GM21367 (cell line): ENCODE data around the gene NRROS.

Experiments used
- ATAC-seq: cut with Tn5 transposase; IDR thresholded peaks from one replicate; pipeline ENCODE4 v1.9.1; 2021; ENCODE audit not compliant: unreplicated experiment

Gene NRROS

DNA sequence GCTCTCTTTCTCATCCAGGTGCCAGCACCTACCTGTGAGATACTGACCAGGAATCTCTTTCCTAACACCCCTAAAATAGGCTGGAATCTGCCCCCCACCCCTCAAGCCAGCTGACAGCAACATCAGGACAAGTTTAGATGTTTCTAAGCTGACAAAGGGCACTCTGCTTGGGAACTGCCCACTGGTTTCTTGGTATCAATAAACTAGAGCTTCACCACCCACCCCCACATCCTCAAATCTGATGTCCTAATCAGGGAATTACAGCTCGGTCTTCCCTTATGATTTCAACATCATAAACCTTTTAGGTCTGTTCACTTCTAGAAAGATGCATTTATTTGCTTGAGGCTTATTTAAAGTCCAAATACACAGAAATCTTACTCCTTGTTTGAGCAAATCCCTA, 37.9 kb downstream of the NRROS start:
- ATAC-seq, result no peak

DNA sequence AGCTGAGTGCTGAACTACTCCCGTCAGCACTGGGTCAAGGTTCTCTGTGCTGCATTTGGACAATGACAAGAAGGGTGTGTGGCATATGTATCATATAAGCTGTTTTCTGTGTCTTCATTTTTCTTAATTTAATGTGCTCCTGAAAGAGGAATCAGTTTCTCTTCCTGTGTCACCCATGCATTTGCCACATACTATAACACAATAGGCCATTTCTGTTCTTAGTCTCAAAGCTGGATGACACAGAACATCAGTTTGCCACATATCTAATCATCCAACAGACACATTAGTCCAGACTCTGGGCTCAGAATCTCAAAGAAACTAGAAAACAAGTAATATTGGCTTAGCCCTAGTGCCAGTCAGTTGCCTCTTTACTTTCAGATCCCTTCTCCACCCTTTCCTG, 38.4 kb downstream of the NRROS start:
- ATAC-seq, result no peak

DNA sequence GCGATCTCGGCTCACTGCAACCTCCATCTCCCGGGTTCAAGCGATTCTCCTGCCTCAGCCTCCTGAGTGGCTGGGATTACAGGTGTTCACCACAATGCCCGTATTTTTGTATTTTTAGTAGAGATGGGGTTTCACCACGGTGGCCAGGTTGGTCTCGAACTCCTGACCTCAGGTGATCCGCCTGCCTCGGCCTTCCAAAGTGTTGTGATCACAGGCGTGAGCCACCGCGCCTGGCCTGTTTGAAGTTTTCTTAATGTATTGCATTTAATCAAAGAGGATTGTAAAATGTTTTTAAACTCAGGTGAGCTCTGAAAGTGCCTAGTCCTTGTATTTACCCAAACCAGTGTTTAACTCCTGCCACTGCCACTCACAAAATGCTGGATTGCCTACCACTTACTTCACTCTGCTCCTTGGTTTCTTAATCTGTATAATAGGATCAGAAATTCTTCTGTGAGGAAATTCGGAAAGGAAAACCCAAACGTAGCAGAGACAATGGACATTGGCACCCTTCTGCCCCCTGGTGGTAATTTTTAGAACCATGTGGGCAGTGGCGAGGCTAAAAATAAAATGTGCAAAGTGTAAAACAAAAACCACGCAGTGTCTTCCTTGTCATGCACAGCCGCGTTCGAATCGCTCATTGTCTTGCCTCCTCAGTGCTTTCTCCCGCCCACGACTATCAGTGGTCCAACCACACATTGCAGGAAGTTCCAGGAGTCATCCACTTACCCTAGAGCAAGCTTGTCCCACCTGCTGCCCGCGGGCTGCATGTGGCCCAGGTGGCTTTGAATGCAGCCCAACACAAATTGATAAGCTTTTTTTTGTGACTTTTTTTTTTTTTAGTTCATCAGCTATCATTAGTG, 45.3 kb downstream of the NRROS start:
- ATAC-seq, result peak; percentile 94

DNA sequence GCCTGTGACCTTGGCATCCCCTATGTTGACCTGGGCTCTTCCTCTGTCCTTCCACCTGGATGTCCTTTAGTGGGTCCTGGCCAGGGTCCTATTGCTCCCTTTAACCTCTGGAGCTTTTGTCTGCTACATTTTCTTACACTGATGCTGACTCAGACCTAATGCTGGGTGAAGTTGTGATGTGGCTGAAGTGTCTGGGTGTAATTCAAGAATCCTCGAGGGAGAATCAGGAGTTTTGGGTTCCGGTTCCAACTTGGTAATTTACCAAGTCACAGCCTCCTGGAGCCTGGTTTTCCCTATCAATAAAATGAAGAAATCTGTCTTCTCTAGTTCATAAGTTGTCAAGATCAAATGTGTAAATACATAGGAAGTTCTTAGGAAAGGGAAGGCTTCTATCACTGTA, 46.9 kb downstream of the NRROS start:
- ATAC-seq, result no peak

DNA sequence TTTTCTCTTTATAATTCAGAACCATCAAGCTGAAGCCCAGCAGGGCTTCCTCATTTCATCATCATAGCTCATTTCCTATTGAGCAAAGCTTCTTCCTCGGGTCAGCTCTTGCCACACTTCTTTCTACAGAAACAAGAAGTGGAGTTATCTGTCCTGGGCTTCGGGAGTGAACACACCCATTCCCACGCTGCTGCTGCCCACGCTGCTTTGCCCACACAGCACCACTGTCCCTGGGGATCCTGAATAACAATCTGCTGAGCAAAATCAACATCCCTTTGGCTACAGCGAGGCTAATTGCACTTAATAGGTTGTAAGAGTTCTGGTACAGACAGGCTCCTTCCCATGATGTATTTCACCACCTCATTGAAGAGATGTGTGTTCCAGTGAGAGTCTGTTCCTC, 48.9 kb downstream of the NRROS start:
- no peak for ATAC-seq

DNA sequence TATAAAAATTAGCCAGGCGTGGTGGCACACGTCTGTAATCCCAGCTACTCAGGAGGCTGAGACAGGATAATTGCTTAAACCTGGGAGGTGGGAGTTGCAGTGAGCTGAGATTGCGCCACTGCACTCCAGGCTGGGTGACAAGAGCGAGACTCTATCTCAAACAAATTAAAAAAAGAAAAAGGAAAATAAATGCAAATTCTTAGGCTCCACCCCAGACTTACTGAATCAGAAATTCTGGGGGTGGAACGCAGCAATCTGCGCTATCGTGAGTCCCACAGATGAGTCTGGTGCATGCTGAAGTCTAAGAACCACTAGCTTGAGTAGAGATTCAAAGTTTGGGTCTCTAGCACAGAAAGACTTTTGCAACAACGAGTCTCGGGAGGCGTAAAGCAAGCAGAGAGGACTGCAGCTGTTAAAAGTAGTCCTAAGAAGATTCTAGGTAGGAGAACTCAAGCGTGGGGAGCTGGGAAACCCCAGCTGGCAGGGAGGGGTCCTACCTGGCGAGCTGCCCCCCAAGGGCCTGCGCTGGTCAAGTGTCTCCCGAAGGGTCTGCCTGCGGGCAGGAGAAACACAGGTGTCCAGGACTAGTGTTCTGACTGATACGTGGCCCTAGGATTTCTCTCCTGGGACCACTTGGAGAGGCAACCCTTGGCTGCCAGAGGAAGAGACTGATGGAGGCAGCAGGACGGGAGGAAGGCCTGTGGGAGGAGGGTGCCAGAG, 50.6 kb downstream of the NRROS start:
- no peak for ATAC-seq

DNA sequence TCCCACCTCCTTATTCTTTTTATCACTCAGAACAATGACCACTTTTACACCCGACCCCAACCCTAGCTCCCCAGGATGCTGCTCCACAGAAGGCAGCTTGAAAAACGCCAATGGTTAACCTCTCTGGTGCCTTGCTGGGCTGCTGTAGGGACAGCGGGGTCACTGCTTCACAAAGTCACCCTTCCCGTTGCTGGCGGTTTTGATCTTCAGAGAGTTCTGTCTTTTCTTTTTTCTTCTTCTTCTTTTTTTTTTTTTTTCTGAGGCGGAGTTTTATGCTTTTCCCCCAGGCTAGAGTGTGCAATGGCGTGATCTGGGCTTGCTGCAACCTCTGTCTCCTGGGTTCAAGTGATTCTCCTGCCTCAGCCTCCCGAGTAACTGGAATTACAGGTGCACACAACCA, 51.9 kb downstream of the NRROS start:
- ATAC-seq, result no peak

DNA sequence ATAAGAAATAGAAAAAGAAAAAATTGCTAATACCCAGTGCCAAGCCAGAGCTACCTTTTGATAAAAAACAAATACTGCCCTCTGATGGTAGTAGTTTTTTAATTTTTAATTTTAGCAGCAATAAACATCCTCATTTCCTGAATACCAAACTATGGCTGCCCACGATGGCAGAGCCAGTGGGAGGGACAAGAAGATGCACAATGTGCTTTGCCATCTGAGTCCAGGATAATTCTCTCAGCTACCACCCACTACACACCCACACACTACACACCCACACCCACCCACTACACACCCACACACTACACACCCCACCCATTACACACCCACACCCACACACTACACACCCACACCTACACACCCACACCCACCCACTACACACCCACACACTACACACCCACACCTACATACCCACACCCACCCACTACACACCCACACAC, 54.7 kb downstream of the NRROS start:
- ATAC-seq, result no peak

DNA sequence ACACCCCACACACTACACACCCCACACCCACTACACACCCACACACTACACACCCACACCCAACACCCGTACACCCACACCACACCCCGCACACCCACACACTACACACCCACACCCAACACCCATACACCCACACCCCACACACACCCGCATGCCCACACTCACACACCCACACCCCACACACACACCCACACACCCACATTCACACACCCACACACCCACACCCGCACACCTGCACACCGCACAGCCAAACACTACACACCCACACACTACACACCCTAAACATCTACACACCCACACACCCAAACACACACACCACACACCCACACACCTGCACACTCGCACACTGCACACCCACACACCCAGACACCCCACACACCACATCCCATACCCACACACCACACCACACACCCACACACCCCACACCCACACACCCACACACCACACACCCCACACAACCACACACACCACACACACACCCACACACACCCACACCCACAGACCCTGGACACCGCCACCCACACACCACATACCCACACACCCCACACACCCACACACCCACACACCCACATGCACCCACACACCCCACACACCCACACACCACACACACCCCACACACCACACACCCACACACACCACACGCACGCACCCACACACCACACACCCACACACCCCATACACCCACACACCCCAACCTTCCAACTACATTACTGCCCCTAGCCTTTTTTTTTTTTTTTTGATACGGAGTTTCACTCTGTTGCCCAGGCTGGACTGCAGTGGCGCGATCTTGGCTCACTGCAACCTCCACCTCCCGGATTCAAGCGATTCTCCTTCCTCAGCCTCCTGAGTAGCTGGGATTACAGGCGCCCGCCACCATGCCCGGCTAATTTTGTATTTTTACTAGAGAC, 55.7 kb downstream of the NRROS start:
- no peak for ATAC-seq

DNA sequence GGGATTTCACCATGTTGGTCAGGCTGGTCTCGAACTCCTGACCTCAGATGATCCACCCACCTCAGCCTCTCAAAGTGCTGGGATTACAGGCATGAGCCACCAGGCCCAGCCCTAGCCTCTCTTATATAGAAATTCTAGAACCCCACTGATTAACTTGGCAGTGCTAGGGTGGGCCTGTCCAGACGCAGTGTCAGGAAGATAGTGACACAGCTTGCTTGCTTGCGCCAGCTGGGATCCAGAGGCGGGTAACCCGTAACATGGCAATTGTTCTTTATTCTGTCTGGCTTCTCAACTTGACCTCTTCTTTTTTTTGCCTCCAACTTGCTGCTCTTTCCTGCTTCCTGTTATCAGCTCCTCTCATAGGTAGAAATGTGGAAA, 56.3 kb downstream of the NRROS start:
- no peak for ATAC-seq

DNA sequence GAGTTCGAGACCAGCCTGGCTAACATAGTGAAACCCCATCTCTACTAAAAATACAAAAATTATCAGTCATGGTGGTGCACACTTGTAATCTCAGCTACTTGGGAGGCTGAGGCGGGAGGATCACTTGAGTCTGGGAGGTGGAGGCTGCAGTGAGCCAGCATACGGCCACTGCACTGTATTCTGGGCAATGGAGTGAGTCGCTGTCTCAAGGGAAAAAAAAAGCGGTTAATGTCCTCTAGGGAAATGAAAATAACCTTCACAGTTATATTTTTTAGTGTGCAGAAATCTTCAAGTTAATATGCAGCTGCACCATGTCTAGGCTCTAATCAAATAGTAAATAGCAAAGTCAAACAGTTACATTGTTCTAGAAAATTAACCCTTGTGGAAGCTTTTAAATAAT, 57.8 kb downstream of the NRROS start:
- ATAC-seq, result no peak

DNA sequence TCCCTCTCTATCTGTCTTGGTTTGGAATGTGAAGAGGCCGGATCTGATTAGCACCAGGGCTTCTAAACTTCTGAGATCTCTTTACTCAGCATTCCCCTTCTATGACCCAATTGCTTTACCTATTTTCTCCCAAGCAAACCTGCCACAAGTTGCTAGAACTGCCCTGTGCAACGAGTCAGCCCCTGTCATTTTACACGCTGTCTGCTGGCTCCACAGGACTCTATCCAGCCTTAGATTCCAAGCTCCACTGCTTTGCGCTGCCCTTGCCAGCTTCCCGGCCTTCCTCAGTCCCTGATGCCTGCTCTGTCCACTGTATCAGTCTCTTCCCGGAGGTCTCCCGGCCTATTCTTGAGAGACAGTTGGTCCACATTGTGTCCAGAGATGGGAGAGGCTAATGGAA, 60.3 kb downstream of the NRROS start:
- ATAC-seq, result no peak

DNA sequence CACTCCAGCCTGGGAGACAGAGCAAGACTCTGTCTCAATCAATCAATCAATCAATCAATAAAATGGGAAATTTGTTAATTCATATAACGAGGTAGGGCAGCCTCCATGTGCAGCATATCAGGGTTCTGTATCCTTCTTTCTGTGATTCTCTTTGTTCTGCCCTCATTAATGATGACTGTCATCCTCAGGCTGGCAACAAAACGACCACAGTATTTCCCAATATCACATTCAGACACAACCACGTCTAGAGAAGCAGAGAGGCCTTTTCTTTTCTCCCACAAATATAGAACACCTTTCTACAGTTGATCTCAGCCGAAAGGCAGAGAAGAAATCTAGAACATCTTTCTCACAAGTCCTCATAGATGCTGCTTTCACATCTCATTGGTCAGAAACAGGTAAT, 61.3 kb downstream of the NRROS start:
- ATAC-seq, result no peak

DNA sequence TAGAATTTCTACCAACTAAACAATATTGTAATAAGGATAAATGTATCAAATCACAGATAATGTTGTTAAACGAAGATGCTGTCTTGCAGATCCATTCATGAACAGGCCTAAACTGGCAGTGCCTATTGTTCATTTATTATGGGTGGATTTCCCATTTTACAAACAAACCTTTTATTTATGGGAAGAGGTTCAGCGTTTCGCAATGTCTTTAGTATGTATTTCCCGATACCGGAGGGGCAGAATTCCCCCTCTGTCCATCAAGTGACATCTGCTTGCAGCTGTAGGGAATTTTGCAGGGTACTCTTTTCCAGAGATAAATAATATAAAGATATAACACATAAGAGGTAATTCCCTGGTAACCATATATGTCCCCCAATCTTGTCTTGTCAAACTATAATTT, 66.8 kb downstream of the NRROS start:
- no peak for ATAC-seq

DNA sequence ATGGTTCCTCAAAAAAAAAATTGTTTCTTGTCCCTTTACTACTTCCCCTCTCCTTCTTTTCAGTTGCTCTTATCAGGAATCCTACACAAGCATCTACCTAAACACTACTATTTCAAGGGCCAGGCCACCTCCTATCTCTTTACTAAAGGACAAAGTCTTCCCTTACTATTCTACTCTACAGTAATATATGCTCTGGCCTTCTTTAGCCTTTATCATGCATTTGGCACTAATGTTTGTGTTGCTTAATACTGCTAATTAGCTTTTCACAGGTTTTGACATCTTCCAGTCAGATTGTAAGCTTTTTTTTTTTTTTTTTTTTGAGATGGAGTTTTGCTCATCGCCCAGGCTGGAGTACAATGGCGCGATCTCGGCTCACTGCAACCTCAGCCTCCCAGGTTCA, 67.2 kb downstream of the NRROS start:
- ATAC-seq, result no peak

DNA sequence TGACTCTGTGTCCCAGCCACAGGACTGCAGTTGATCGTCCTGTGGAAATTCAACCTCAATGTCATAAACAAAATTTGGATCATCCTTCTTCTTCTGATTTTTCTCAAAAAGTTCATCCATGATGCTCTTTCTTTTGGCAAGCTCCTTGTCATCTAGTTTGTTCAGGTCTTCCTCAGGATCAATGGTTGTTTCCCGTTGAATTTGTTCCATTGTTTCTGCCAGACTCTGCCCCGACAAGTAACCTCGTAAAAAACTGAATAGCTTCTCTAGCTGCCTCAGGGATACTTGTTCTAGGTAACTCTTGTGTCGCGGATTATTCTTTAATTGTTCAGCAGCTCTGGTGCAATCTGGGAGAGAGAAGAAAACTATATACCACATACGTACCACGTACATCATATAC, 68.1 kb downstream of the NRROS start:
- ATAC-seq, result no peak

DNA sequence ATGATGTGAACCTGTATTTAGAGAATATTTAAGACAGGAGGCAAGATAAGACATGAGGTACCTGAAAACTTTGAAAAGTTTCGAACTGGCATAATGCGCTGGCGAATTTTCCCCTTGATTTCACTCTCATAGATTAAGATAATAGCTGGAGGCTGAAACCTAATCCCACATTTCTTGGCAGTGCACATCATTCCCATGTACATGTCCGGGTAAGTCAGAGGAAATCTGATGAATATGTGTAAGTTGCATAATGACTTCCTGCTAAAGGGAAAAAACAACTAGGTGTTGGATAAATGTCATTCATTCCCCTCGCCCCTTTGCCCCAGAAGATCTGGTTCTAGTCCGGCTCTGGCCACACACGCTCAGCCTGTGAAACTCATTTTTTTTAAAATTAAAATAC, 69.0 kb downstream of the NRROS start:
- no peak for ATAC-seq
